T-helper 2 cell treated with Interferon-gamma antibody and Interleukin-4, amounts not matched to agents 5 μg/mL and 100 μg/mL, for 36 hours (primary cell): Measurements from ENCODE around the gene BICDL1.
A peak's percentile ranks its signal among the peaks of the same experiment; 100 is the strongest.

Source experiments
- DNase-seq: peaks from one replicate; pipeline ENCODE4 v3.0.0; 2021; ENCODE audit warnings: low spot score
- H3K27ac Mint-ChIP-seq: one replicate; pipeline ENCODE4 v1.8.0; 2021; ENCODE audit warnings: mild to moderate bottlenecking, mixed read lengths
- H3K27me3 Mint-ChIP-seq: one replicate; pipeline ENCODE4 v1.8.0; 2021; ENCODE audit warnings: low read depth, mixed read lengths
- H3K36me3 Mint-ChIP-seq: one replicate; pipeline ENCODE4 v1.8.0; 2021; ENCODE audit warnings: low read depth, mixed read lengths
- H3K4me1 Mint-ChIP-seq: one replicate; pipeline ENCODE4 v1.8.0; 2021; ENCODE audit warnings: low read depth, mixed read lengths
- H3K4me3 Mint-ChIP-seq: one replicate; pipeline ENCODE4 v1.8.0; 2022; ENCODE audit warnings: mild to moderate bottlenecking, moderate library complexity, mixed read lengths
- H3K9me3 Mint-ChIP-seq: one replicate; pipeline ENCODE4 v1.8.0; 2021; ENCODE audit warnings: mixed read lengths

Gene BICDL1

GRCh38 chr12:120069278-120069677 lies 80.2 kb downstream of the BICDL1 start:
- H3K4me3 Mint-ChIP-seq = no peak overlapping the region
- peaks cover 25% of the 10 kb centered on the region for H3K36me3 Mint-ChIP-seq
- peaks cover 5% of the 10 kb centered on the region for H3K4me1 Mint-ChIP-seq
- no peak overlapping the region for H3K27ac Mint-ChIP-seq
- H3K27me3 Mint-ChIP-seq = no peaks in the 10 kb centered on the region
- H3K9me3 Mint-ChIP-seq = no peaks in the 10 kb centered on the region
- no peak for DNase-seq

GRCh38 chr12:120071493-120072020 lies 82.5 kb downstream of the BICDL1 start:
- Mint-ChIP-seq H3K4me3 (no peak overlapping the region), H3K4me1 (peaks cover 16% of the 10 kb centered on the region), H3K27me3 (no peaks in the 10 kb centered on the region), H3K27ac (no peak overlapping the region), H3K36me3 (peaks cover 32% of the 10 kb centered on the region), H3K9me3 (no peaks in the 10 kb centered on the region)
- no peak for DNase-seq

GRCh38 chr12:120072472-120073249 lies 83.6 kb downstream of the BICDL1 start:
- H3K4me3 Mint-ChIP-seq = no peak overlapping the region
- H3K9me3 Mint-ChIP-seq = no peaks in the 10 kb centered on the region
- peaks cover 35% of the 10 kb centered on the region for H3K36me3 Mint-ChIP-seq
- no peak for DNase-seq
- no peak overlapping the region for H3K27ac Mint-ChIP-seq
- H3K27me3 Mint-ChIP-seq = no peaks in the 10 kb centered on the region
- peaks cover 16% of the 10 kb centered on the region for H3K4me1 Mint-ChIP-seq

- H3K4me1 Mint-ChIP-seq = peaks cover 28% of the 10 kb centered on the region
- peak overlapping the region; percentile 57 for H3K4me3 Mint-ChIP-seq
- peaks cover 44% of the 10 kb centered on the region for H3K36me3 Mint-ChIP-seq
These were observed 86.1 kb downstream of the BICDL1 start for GRCh38 chr12:120075034-120075616.

GRCh38 chr12:120076651-120077050 lies 87.6 kb downstream of the BICDL1 start:
- no peaks in the 10 kb centered on the region for H3K9me3 Mint-ChIP-seq
- DNase-seq = no peak
- peaks cover 30% of the 10 kb centered on the region for H3K4me1 Mint-ChIP-seq
- H3K36me3 Mint-ChIP-seq = peaks cover 41% of the 10 kb centered on the region
- no peak overlapping the region for H3K27ac Mint-ChIP-seq
- H3K4me3 Mint-ChIP-seq = no peak overlapping the region
- no peaks in the 10 kb centered on the region for H3K27me3 Mint-ChIP-seq

More at GRCh38 chr12:120075034-120075616, 86.1 kb downstream of the BICDL1 start:
- Mint-ChIP-seq H3K9me3 (no peaks in the 10 kb centered on the region), H3K27ac (peak overlapping the region; percentile 88), H3K27me3 (no peaks in the 10 kb centered on the region)
- DNase-seq = no peak

GRCh38 chr12:120077260-120077659 lies 88.2 kb downstream of the BICDL1 start:
- no peak for DNase-seq

GRCh38 chr12:120078868-120079267 lies 89.8 kb downstream of the BICDL1 start:
- Mint-ChIP-seq H3K9me3 (no peaks in the 10 kb centered on the region), H3K4me1 (peaks cover 29% of the 10 kb centered on the region), H3K27ac (peak overlapping the region; percentile 62), H3K36me3 (peaks cover 40% of the 10 kb centered on the region), H3K4me3 (no peak overlapping the region), H3K27me3 (no peaks in the 10 kb centered on the region)
- no peak for DNase-seq

More at GRCh38 chr12:120077260-120077659, 88.2 kb downstream of the BICDL1 start:
- Mint-ChIP-seq H3K4me3 (no peak overlapping the region), H3K9me3 (no peaks in the 10 kb centered on the region), H3K27me3 (no peaks in the 10 kb centered on the region), H3K4me1 (peaks cover 31% of the 10 kb centered on the region), H3K36me3 (peaks cover 42% of the 10 kb centered on the region), H3K27ac (no peak overlapping the region)

- no peak for DNase-seq
- peaks cover 24% of the 10 kb centered on the region for H3K4me1 Mint-ChIP-seq
- H3K9me3 Mint-ChIP-seq = no peaks in the 10 kb centered on the region
- H3K27me3 Mint-ChIP-seq = no peaks in the 10 kb centered on the region
- H3K4me3 Mint-ChIP-seq = no peak overlapping the region
- peak overlapping the region; percentile 62 for H3K27ac Mint-ChIP-seq
- peaks cover 37% of the 10 kb centered on the region for H3K36me3 Mint-ChIP-seq
These were observed 90.7 kb downstream of the BICDL1 start for GRCh38 chr12:120079411-120080400.

GRCh38 chr12:120081641-120082040 lies 92.6 kb downstream of the BICDL1 start:
- H3K9me3 Mint-ChIP-seq = no peaks in the 10 kb centered on the region
- DNase-seq = no peak
- peaks cover 34% of the 10 kb centered on the region for H3K36me3 Mint-ChIP-seq
- H3K4me1 Mint-ChIP-seq = peaks cover 32% of the 10 kb centered on the region
- H3K27ac Mint-ChIP-seq = no peak overlapping the region
- no peak overlapping the region for H3K4me3 Mint-ChIP-seq
- H3K27me3 Mint-ChIP-seq = no peaks in the 10 kb centered on the region

GRCh38 chr12:120085920-120086645 lies 97.0 kb downstream of the BICDL1 start:
- Mint-ChIP-seq H3K27ac (peak overlapping the region; percentile 63), H3K9me3 (no peaks in the 10 kb centered on the region), H3K36me3 (peaks cover 28% of the 10 kb centered on the region), H3K27me3 (no peaks in the 10 kb centered on the region), H3K4me1 (peaks cover 29% of the 10 kb centered on the region), H3K4me3 (peak overlapping the region; percentile 81)
- DNase-seq = no peak

- H3K4me3 Mint-ChIP-seq = peak overlapping the region; percentile 81
- DNase-seq = peak; percentile 100
- H3K4me1 Mint-ChIP-seq = peaks cover 27% of the 10 kb centered on the region
- no peaks in the 10 kb centered on the region for H3K27me3 Mint-ChIP-seq
- H3K27ac Mint-ChIP-seq = peak overlapping the region; percentile 86
- no peaks in the 10 kb centered on the region for H3K9me3 Mint-ChIP-seq
- peaks cover 28% of the 10 kb centered on the region for H3K36me3 Mint-ChIP-seq
These were observed 98.0 kb downstream of the BICDL1 start for GRCh38 chr12:120086801-120087621.

GRCh38 chr12:120089105-120089504 lies 100.1 kb downstream of the BICDL1 start:
- Mint-ChIP-seq H3K36me3 (peaks cover 34% of the 10 kb centered on the region), H3K27me3 (no peaks in the 10 kb centered on the region)

More at GRCh38 chr12:120089105-120089504, 100.1 kb downstream of the BICDL1 start:
- no peak for DNase-seq
- Mint-ChIP-seq H3K4me1 (peaks cover 27% of the 10 kb centered on the region), H3K9me3 (no peaks in the 10 kb centered on the region), H3K4me3 (no peak overlapping the region), H3K27ac (no peak overlapping the region)
